Tibial nerve (tissue), 3 donors: ENCODE results near the gene GSTM1.

Experiments used
- POLR2A ChIP-seq, 2 donors: fragments of 450-650 bp; IDR thresholded peaks; one replicate each; pipeline ENCODE4 v1.6.1; 2017; ENCODE audit warnings: antibody characterized with exemption in 2 of 2, mild to moderate bottlenecking in 2 of 2, moderate library complexity in 2 of 2
- TF ChIP-seq, protein P1 (sequence below), 5 experiments: fragments of 200-600 bp in 3 of 5; fragments of 450-650 bp in 2 of 5; sonication (generic) in 3 of 5; IDR thresholded peaks; one replicate each; pipeline ENCODE4 v1.5.1; 2016 to 2019; ENCODE audit warnings: antibody characterized with exemption in 5 of 5, mild to moderate bottlenecking in 3 of 5, moderate library complexity in 2 of 5

DNA sequence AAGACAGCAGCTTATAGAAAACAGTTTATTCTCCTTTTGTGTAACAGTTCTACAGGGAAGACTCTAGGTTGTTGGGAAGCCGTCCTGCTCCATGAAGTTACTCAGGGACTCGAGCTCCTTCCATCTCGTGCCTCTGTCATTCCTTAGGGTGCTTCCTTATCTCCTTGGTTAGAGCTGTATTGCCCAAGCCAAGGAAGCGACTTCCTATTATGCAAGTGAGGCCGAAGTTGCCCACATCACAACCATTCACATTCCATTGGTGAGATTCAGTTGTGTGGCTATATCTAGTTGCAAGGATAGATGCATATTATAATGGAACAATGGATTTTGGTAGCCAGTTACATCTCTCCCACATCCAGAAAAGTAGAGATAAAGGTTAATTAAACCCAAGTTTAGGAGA lies 33.4 kb downstream of the GSTM1 start:
- TF ChIP-seq, protein P1, sequence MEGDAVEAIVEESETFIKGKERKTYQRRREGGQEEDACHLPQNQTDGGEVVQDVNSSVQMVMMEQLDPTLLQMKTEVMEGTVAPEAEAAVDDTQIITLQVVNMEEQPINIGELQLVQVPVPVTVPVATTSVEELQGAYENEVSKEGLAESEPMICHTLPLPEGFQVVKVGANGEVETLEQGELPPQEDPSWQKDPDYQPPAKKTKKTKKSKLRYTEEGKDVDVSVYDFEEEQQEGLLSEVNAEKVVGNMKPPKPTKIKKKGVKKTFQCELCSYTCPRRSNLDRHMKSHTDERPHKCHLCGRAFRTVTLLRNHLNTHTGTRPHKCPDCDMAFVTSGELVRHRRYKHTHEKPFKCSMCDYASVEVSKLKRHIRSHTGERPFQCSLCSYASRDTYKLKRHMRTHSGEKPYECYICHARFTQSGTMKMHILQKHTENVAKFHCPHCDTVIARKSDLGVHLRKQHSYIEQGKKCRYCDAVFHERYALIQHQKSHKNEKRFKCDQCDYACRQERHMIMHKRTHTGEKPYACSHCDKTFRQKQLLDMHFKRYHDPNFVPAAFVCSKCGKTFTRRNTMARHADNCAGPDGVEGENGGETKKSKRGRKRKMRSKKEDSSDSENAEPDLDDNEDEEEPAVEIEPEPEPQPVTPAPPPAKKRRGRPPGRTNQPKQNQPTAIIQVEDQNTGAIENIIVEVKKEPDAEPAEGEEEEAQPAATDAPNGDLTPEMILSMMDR (IDR thresholded peaks at IDR 0.05): no peak
- TF ChIP-seq POLR2A (IDR thresholded peaks at IDR 0.05): no peak
